ENCODE results near the gene TSPAN2. TPM values are rescaled to one million over a fixed set of nuclear protein-coding genes. Genes with fewer than 3 reads are reported as not detected.

Gene TSPAN2
- total and polyA plus RNA-seq, 4 donors, result 0.13 to 1.5 (median 0.30) TPM

GRCh38 chr1:115077984-115078330, 11.3 kb downstream of the TSPAN2 start:
- Histone ChIP-seq H3K9me3 (ENCODE audit: control insufficient read depth in 4 of 4, low read length in 3 of 4) (no peaks in the 10 kb centered on the region), H3K4me3 (ENCODE audit: low read depth in 1 of 3, low read length in 3 of 3) (no peak overlapping the region), H3K4me1 (ENCODE audit: control insufficient read depth in 4 of 4, insufficient read depth in 4 of 4, low read length in 3 of 4) (no peaks in the 10 kb centered on the region), H3K9ac (ENCODE audit: low read depth in 1 of 2, low read length in 2 of 2) (no peak overlapping the region), H3K36me3 (ENCODE audit: control insufficient read depth in 4 of 4, insufficient read depth in 3 of 4, low read depth in 1 of 4, low read length in 3 of 4) (no peaks in the 10 kb centered on the region), H3K27ac (ENCODE audit: low read depth in 1 of 2, low read length in 2 of 2) (no peak overlapping the region), H3K27me3 (ENCODE audit: control insufficient read depth in 4 of 4, insufficient read depth in 4 of 4, low read length in 3 of 4) (peaks cover 0 to 4% (median under 1%) of the 10 kb centered on the region in 4 donors)
- TF ChIP-seq GABPA (IDR thresholded peaks at IDR 0.05 in 1 of 2, conservative IDR thresholded peaks at IDR 0.05 in 1 of 2) (no peak), MAX (IDR thresholded peaks at IDR 0.05) (no peak), CTCF (IDR thresholded peaks at IDR 0.05; ENCODE audit: low read depth, low read length, missing input control) (no peak), REST (IDR thresholded peaks at IDR 0.05) (no peak), RXRA (IDR thresholded peaks at IDR 0.05) (no peak), JUND (IDR thresholded peaks at IDR 0.05) (no peak), RAD21 (IDR thresholded peaks at IDR 0.05) (no peak), TAF1 (conservative IDR thresholded peaks at IDR 0.05) (no peak), FOXA2 (IDR thresholded peaks at IDR 0.05) (no peak), HNF4A (conservative IDR thresholded peaks at IDR 0.05) (no peak), EGR1 (IDR thresholded peaks at IDR 0.05; ENCODE audit: low read depth in 2 of 2) (no peak), NR2F2 (IDR thresholded peaks at IDR 0.05) (no peak), ATF3 (IDR thresholded peaks at IDR 0.05) (no peak), YY1 (IDR thresholded peaks at IDR 0.05) (no peak), SP1 (IDR thresholded peaks at IDR 0.05) (no peak), ZBTB33 (IDR thresholded peaks at IDR 0.05) (no peak), HNF4G (IDR thresholded peaks at IDR 0.05) (no peak), FOXA1 (IDR thresholded peaks at IDR 0.05) (no peak)
- WGBS, result 91% methylated on average over 1 of the region's 1 CpG
- no peak for DNase-seq (ENCODE audit: low spot score)

All from liver (tissue), 9 donors.